22Rv1 (cell line): ENCODE data around the gene PHGDH.

Source experiments
- CTCF ChIP-seq: fragments of 450-650 bp; IDR thresholded peaks from 2 replicates; pipeline ENCODE4 v1.5.1; 2017; ENCODE audit warnings: mild to moderate bottlenecking
- ZFX ChIP-seq: fragments of 450-650 bp; IDR thresholded peaks from 2 replicates; pipeline ENCODE4 v1.6.1; 2017; ENCODE audit warnings: antibody characterized with exemption, borderline replicate concordance

- TF ChIP-seq CTCF (no peak), ZFX (no peak)
Observed at GRCh38 chr1:119714583-119714982, 2.8 kb downstream of the PHGDH start.
